Activated CD8-positive, alpha-beta memory T cell treated with anti-CD3 and anti-CD28 coated beads for 36 hours (primary cell): ENCODE measurements around the gene SLC23A2. TPM values are rescaled to one million over a fixed set of nuclear protein-coding genes. Genes with fewer than 3 reads are reported as not detected.
"Not testable (repeated sequence)": the region's sequence is repeated elsewhere in the genome, so short reads cannot be mapped to it uniquely, and the experiment has no call there.

Experiments used
- CTCF ChIA-PET: fragments of 350-600 bp; sonication (Branson Sonifier 250); formaldehyde crosslinking; loops from one replicate; lab custom pipeline; 2021; ENCODE audit warnings: antibody characterized with exemption; lab: Charles Lee
- POLR2A ChIA-PET: fragments of 350-600 bp; sonication (Branson Sonifier 250); formaldehyde crosslinking; loops from one replicate; lab custom pipeline; 2021; ENCODE audit warnings: antibody characterized with exemption; lab: Charles Lee
- total RNA-seq, 2 experiments: library from RNA; stranded (reverse); gene quantifications; one replicate each; pipeline ENCODE4 v1.2.3, GENCODE V29; 2021

Gene SLC23A2
- 10 to 100 TPM; 22.3 to 22.9 TPM for total RNA-seq

DNA sequence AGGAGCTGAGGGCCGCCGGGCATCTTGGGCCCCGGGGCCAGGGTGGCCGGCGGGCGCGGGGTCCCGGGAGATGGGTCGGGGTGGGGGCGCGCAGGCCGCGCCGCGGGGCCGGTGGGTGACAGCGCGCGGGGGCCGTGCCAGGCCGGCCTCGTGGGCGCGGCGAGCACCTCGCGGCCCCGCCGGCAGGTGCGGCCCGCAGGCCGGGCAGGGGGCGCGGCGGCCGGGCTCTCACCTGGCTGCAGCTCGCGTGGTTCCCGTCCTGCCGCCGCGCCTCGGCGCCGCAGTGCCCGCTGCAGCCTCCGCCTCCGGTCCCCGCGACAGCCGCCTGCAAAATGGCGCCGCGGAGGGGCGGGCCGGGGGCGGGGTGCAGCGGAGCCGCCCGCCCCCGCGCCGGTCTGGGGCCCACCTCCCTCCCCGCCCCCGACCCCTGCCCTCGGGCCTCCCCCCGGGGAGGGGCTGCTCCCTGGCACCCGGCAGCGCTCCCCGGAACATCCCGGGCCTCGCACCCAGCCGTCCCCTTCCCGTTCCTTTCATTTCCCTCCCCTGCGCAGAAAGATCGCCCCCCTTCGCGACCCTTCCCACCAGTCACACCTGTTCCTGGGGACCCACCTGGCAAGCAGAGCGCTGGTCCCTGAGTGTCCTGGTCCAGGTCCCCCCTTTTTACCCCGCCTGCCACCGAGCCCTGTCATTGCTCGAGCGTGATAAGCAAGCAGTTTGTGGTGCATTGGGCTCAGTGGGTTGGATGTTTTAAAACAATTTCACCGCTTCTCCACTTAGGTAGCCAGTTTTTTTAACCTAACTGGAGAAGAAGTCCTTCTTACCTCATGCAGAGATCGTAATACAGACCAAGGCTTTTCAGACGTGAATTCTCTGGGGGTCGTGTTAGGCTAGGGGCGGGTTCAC, at the start of gene SLC23A2:
SLC23A2 (minus strand) TSS at position 337 of the 903 bp plus-strand sequence. CDS start 68,948 bp downstream, outside the sequence.
- ChIA-PET CTCF (interaction anchor here (0.9 kb wide), 1 partner anchor 242 kb away, joined by 3 read pairs; no protein-coding TSS in a partner anchor), POLR2A (interaction anchor here (0.7 kb wide), 1 partner anchor 188 kb away, joined by 3 read pairs; no protein-coding TSS in a partner anchor)

DNA sequence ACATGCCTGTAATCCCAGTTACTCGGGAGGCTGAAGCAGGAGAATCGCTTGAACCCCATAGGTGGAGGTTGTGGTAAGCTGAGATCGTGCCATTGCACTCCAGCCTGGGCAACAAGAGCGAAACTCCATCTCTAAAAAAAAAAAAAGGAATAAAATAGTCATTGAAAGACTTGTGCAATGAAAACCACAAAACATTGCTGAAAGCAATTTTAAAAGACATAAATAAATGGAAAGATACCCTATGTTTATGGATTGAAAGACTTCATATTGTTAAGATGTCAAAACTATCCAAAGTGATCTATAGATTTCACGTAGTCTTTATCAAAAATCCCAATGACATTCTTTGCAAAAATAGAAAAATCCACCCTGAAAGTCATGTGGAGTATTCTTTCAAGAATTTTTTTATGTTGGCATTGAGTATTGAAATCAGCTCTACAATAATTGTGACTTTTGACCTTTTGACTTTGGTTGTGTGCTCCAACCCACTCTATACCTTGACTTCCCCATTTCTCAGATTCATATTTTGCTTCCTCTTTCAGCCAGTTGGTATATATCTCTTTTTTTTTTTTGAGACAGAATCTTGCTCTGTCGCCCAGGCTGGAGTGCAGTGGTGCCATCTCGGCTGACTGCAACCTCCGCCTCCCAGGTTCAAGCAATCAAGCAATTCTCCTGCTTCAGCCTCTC, 45.5 kb upstream of the SLC23A2 start:
- ChIA-PET CTCF (no interaction called here), POLR2A (no interaction called here)

DNA sequence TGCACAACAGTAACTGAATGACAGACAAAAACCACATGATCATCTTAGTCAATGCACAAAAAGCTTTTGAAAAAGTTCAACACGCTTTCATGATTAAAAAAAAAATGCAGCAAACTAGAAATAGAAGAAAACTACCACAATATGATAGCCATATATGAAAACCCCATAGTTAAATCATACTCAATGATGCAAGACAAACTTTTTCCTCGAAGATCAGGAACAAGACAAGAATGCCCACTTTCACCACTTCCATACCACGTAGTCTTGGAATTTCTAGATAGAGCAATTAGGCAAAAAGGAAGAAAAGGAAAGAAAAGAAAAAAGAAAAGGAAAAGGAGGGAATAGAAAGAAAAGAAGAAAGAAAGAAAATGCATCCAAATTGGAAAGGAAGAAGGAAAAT, 44.6 kb upstream of the SLC23A2 start:
- ChIA-PET CTCF (no interaction called here), POLR2A (no interaction called here)

DNA sequence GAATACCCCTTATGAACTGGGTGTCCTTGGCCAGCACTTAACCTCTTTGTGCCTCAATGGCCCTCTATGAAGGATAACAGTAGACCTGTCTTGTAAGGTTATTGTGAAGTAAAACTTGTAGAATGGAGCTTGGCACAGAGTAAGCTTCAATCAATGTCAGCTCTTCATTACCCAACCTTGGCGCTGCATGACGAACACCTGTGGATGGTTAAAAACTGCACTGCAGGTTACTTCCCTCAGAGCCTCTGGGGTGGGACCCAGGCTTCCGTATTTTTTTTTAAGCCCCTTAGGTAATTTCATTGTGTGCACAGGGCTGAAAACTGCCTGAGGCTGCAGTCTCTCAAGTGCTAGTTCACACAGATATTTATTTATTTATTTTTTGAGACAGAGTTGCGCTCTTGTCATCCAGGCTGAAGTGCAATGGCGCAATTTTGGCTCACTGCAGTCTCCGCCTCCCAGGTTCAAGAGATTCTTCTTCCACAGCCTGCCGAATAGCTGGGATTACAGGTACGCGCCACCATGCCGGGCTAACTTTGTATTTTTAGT, 42.8 kb upstream of the SLC23A2 start:
- ChIA-PET CTCF (no interaction called here), POLR2A (no interaction called here)

DNA sequence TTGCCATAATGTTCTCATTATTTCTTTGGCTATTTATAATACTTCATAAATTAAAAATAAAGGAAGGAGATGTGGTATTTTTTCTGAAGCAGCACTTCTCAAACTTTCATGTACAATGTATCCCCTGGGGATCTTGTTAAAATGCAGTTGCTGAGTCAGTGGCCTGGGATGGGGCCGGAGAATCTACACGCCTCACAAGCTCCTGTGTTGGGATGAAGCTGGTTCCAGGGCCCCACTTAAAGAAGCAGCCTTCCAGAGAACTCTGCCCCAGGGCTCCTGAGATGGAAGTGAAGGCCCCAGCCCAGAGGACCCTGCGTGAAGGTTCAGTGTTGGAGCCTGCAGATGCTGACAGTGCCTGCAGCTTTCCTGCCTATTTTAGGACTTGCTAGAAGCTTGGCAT, 40.1 kb upstream of the SLC23A2 start:
- POLR2A ChIA-PET = no interaction called here
- CTCF ChIA-PET = interaction anchor here (0.7 kb wide), 1 partner anchor 60 kb away, joined by 3 read pairs; no protein-coding TSS in a partner anchor

DNA sequence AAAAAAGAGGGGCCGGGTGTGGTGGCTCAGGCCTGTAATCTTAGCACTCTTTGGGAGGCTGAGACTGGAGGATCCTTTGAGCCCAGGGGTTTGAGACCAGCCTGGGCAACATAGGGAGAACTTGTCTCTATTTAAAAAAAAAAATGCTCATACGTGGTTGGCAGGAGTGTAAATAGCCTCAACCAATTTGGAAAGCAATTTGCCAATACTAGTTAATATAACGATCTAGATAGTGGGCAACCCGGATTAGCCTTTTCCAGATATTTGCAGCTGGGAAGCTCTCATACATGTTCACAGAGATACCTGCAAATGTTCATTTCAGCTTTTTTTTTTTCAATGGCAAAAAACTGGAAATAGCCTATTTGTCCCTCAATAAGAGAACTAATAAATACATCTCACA, 39.0 kb upstream of the SLC23A2 start:
- POLR2A ChIA-PET = no interaction called here

DNA sequence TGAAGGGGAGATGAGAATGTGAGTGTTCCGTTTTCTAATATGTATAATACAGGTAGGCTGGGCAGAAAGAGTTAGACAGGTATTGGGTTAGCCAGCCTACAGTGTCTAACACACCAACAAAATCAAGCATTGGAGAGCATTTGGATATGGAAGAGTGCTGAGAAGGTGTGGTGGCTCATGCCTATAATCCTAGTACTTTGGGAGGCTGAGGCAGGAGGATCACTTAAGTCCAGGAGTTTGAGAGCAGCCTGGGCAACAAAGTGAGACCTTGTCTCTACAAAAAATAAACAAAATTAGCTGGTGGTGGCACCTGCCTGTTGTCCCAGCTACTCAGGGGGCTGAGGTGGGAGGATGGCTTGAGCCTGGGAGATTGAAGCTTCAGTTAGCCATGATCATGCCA, 38.6 kb upstream of the SLC23A2 start:
- CTCF ChIA-PET = no interaction called here
- POLR2A ChIA-PET = no interaction called here

More for the DNA sequence above, 39.0 kb upstream of the SLC23A2 start:
- CTCF ChIA-PET = no interaction called here

DNA sequence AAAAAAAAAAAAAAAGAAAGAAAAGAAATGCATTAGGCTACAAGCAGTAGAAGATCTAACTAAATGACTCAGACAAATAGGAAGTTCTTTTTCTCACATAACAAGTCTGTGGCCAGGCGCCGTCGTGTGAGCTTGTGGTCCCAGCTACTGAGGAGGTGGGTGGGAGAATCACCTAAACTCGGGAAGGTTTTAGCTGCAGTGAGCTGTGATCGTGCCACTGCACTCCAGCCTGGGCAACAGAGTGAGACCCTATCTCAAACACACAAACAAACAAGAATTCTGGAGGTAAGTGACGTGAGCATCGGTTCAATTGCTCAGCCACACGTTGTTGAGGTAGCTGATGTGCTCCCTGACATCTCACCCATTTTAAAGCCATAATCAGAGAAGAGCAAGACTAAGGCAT, 37.9 kb upstream of the SLC23A2 start:
- ChIA-PET POLR2A (interaction anchor here (0.6 to 1.1 kb wide), 3 partner anchors 41 to 244 kb away, joined by 3 to 4 read pairs (median 4); no protein-coding TSS in a partner anchor), CTCF (interaction anchor here (0.9 kb wide), 1 partner anchor 18 kb away, joined by 4 read pairs; no protein-coding TSS in a partner anchor)

DNA sequence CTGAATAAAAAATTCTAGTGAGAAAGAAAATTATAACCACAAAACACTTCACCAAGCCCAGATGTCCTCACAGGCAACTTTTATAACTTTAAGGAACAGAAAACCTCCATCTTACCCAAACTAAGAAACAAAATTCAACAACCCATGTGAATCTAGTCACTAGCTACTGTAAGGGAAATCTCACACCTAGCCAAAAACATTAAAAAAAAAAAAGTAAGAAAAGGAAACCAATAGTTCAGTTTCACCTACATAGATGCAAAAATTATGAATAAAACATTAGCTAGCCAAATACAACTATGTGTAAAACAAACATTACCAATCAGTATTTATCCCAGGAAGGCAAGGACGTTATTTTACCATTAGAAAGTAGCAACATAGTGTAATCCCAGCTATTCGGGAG, 35.5 kb upstream of the SLC23A2 start:
- POLR2A ChIA-PET = no interaction called here
- CTCF ChIA-PET = no interaction called here

DNA sequence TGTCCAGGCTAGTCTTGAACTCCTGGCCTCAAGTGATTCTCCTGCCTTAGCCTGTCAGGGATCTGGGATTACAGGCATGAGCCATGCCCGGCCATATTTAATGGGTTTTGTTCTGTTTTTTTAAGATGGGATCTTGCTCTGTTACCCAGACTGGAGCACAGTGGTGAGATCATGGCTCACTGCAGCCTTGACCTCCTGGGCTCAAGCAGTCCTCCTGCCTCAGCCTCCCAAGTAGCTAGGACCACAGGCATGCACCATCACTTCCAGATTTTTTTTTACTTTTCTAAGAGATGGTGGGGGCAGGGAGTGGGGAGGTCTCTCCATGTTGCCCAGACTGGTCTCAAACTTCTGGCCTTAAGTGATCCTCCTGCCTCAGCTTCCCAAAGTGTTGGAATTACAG, 34.2 kb upstream of the SLC23A2 start:
- POLR2A ChIA-PET, CTCF ChIA-PET: not testable (repeated sequence)

DNA sequence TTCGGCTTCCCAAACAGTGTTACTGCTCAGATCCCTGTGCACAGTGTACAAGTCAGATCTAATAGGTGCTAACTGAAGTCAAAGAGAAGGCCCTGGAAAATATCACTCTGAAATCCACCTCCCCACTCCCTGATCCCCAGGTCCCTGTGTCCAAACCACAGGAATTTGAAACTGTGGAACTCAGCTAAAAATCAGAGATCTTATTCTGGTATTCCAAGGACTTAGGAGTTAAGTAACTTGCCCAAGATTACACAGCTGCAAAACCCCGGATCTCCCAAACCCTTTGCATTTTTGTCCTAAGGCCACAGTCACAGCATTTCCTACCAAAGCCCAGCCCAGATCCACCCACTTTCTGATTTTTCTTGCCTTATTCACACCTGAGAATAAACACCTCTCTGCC, 32.3 kb upstream of the SLC23A2 start:
- CTCF ChIA-PET = no interaction called here
- POLR2A ChIA-PET = no interaction called here

DNA sequence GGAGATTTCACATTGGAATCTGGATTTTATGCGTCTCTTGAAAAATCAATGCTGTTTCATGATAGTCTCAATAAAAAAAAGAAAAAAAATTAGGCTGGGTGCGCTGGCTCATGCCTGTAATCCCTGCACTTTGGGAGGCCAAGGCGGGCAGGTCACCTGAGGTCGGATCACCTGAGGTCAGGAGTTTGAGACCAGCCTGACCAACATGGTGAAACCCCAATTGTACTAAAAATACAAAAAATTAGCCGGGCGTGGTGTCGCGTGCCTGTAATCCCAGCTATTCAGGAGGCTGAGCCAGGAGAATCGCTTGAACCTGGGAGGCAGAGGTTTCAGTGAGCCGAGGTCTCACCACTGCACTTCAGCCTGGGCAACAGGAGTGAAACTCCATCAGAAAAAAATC, 30.4 kb upstream of the SLC23A2 start:
- POLR2A ChIA-PET = not testable (repeated sequence)

DNA sequence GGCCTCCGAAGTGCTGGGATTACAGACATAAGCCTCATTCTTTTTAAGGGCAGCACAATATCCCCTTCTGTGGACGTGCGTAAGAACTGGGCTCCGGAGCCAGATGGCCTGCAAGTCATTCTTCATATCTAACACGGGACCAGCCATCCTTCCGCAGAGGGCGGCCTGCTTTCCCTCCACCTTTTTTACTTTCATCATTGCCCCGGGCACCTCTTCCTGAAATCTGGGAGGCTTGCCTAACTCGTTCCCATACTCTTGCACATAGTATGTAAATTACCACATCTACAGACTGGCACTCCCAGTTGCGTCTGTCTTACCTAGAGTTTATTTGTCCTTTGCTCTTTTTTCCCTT, 29.9 kb upstream of the SLC23A2 start:
- CTCF ChIA-PET = no interaction called here
- POLR2A ChIA-PET = no interaction called here

More for the DNA sequence above, 30.4 kb upstream of the SLC23A2 start:
- CTCF ChIA-PET = not testable (repeated sequence)

DNA sequence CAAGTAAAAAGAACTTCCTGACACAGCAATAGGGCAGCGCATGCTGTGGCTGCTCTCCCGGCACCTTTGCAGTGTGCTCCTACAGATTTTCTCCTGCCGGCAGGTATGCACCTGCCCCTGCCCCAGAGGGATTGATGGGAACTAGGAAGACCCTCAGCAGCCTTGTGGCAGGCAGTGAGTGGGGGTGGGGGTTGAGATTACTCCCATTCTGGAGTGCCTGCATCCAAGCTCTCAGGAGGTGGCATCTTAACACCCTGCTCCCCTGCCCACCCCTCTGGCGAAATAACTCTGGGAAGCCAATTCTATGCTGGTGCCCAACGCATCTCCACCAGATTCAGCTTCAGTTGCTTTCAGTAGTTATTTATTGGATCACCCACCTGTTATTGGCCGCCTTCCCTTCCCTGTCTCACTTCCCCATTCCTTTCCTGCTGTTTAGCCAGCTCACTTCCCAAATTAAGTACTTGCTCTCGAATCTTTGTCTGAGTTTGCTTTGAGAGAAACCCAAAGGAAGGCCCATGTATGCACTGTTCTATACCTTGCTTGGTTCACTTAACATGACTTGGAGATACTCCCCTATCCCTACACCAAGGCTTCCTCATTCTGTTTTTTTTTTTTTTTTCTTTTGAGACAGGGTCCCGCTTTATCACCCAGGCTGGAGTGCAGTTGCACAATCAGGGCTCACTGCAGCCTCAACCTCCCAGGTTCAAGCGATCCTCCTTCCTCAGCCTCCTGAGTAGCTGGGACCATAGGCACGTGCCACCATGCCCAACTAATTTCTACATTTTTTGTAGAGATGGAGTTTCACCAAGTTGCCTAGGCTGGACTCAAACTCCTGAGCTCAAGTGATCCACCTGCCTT, 29.3 kb upstream of the SLC23A2 start:
- ChIA-PET CTCF (no interaction called here), POLR2A (no interaction called here)

DNA sequence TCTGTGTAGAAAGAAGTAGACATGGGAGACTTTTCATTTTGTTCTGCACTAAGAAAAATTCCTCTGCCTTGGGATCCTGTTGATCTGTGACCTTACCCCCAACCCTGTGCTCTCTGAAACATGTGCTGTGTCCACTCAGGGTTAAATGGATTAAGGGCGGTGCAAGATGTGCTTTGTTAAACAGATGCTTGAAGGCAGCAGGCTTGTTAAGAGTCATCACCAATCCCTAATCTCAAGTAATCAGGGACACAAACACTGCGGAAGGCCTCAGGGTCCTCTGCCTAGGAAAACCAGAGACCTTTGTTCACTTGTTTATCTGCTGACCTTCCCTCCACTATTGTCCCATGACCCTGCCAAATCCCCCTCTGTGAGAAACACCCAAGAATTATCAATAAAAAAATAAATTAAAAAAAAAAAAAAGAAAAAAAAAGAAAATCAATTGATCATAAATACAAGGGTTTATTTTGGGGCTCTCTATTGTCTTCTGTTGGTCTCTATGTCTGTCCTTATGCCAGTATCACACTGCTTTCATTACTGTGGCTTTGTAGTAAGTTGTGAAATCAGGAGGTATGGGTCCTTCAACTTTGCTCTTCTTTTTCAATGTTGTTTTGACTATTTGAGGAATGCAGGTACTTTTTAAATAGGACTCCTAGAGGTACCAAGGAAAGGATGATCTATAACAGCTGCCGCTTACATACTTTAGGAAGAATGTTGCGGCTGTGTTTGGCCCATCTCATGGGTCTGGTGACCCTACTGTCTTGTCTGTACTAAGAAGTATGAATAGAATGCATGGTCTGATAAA, 27.1 kb upstream of the SLC23A2 start:
- CTCF ChIA-PET, POLR2A ChIA-PET: not testable (repeated sequence)

DNA sequence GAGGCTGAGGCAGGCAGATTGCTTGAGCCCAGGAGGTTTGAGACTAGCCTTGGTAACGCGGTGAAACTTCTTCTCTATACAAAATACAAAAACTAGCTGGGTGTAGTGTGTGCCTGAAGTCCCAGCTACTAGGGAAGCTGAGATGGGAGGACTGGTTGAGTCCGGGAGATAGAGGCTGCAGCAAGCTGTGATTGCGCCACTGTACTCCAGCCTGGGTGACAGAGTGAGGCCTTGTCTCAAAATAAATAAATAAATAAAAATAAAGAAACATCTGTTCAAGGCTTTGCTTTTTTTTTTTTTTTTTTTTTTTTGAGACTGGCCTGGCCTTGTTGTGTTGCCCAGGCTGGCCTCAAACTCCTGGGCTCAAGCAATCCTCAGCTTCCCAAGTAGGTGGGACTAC, 23.7 kb upstream of the SLC23A2 start:
- POLR2A ChIA-PET = no interaction called here
- CTCF ChIA-PET = interaction anchor here (0.7 kb wide), 1 partner anchor 719 kb away, joined by 4 read pairs; no protein-coding TSS in a partner anchor

DNA sequence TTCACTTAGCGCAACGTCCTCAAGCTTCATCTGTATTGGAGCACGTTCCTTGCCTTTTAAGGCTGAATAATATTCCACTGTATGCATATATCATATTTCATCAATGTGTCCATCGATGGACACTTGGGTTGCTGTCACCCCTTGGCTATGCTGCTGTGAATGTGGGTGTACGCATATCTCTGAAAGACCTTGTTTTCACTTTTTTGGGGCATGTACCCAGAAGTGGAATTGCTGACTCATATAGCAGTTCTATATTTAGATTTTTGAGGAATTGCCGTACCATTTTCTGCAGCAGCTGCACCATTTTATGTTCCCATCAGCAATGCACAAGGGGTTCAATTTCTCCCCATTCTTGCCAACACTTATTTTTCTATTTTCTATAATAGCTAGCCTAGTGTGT, 22.8 kb upstream of the SLC23A2 start:
- POLR2A ChIA-PET = interaction anchor here (0.7 kb wide), 1 partner anchor 28 kb away, joined by 10 read pairs; no protein-coding TSS in a partner anchor
- CTCF ChIA-PET = interaction anchor here (1.4 kb wide), 1 partner anchor 29 kb away, joined by 4 read pairs; no protein-coding TSS in a partner anchor

DNA sequence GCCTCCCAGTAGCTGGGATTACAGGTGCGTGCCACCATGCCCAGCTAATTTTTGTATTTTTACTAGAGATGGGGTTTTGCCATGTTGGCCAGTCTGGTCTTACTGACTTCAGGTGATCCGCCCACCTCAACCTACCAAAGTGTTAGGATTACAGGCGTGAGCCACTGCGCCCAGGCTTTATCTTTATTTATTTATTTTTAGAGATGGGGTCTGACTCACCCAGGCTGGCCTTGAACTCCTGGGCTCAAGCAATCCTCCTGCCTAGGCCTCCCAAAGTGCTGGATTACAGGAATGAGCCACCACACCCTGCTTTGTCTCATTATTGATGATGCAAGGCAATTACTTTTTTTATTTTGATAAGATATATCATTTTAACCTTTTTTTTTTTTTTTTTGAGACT, 21.9 kb upstream of the SLC23A2 start:
- POLR2A ChIA-PET = interaction anchor here (0.7 kb wide), 1 partner anchor 29 kb away, joined by 10 read pairs; no protein-coding TSS in a partner anchor
- CTCF ChIA-PET = interaction anchor here (1.4 kb wide), 1 partner anchor 28 kb away, joined by 4 read pairs; no protein-coding TSS in a partner anchor
